Muscle of arm (tissue), 14 donors: Measurements from ENCODE around the gene ABO. TPM values are rescaled to one million over a fixed set of nuclear protein-coding genes. Genes with fewer than 3 reads are reported as not detected.
"Not testable (repeated sequence)": the region's sequence is repeated elsewhere in the genome, so short reads cannot be mapped to it uniquely, and the experiment has no call there.

ENCODE experiments used
- DNase-seq: peaks from one replicate; pipeline ENCODE4 v3.0.0-alpha.2; 2013
- long read RNA-seq, 11 donors: transcript quantifications; one replicate each; lab custom pipeline, GENCODE V29; 2026
- polyA plus RNA-seq, 12 donors: library from polyadenylated mRNA; unstranded; fragments of 120-200 nt; gene quantifications; one replicate each; pipeline ENCODE4 v1.2.1, GENCODE V29; 2013; ENCODE audit not compliant: insufficient read length in 12 of 12

ABO gene
- polyA plus RNA-seq: 10 to 100 TPM in 1 of 12 donors, 1 to 10 TPM in 8, under 1 TPM in 2, not detected in 1; 0.57 to 28.3 (median 2.6) TPM
- long read RNA-seq, donor 1, partial matches to known transcripts: 8 of 20 reads
- long read RNA-seq, donor 1, other reads (novel, unspliced or antisense): 12 of 20 reads
- long read RNA-seq, donor 2: 0 reads
- long read RNA-seq, donor 3: 0 reads
- long read RNA-seq, donor 4: 0 reads
- long read RNA-seq, donor 5: 0 reads
- long read RNA-seq, donor 6: 0 reads
- long read RNA-seq, donor 7: 0 reads
- long read RNA-seq, donor 8: 0 reads
- long read RNA-seq, donor 9: 0 reads
- long read RNA-seq, donor 10: 0 reads
- long read RNA-seq, donor 11, partial matches to known transcripts: 3,830 of 3,893 reads
- long read RNA-seq, donor 11, other reads (novel, unspliced or antisense): 63 of 3,893 reads

- DNase-seq: peak; percentile 21
These were observed at the start of gene ABO for GRCh38 chr9:133275105-133276000. Gene ABO (minus strand): TSS chr9:133275201.

GRCh38 chr9:133323991-133324703, 49.1 kb upstream of the ABO start:
- no peak for DNase-seq

- DNase-seq: no peak
These were observed 48.2 kb upstream of the ABO start for GRCh38 chr9:133323211-133323610.

- DNase-seq: no peak
These were observed 47.7 kb upstream of the ABO start for GRCh38 chr9:133322701-133323100.

GRCh38 chr9:133321411-133321935, 46.5 kb upstream of the ABO start:
- DNase-seq: no peak

- DNase-seq: no peak
These were observed 45.5 kb upstream of the ABO start for GRCh38 chr9:133320421-133320881.

- DNase-seq: not testable (repeated sequence)
These were observed 42.5 kb upstream of the ABO start for GRCh38 chr9:133317551-133317950.

- no peak for DNase-seq
These were observed 41.0 kb upstream of the ABO start for GRCh38 chr9:133315997-133316396.

- no peak for DNase-seq
These were observed 34.6 kb upstream of the ABO start for GRCh38 chr9:133309608-133310007.

GRCh38 chr9:133307301-133307700, 32.3 kb upstream of the ABO start:
- DNase-seq: no peak

GRCh38 chr9:133306242-133307204, 31.5 kb upstream of the ABO start:
- peak; percentile 35 for DNase-seq

GRCh38 chr9:133305731-133306130, 30.7 kb upstream of the ABO start:
- DNase-seq: no peak

GRCh38 chr9:133304477-133305377, 29.7 kb upstream of the ABO start:
- DNase-seq: no peak

- DNase-seq: no peak
These were observed 29.1 kb upstream of the ABO start for GRCh38 chr9:133304158-133304470.

- no peak for DNase-seq
These were observed 28.5 kb upstream of the ABO start for GRCh38 chr9:133303266-133304157.

GRCh38 chr9:133301253-133302230, 26.5 kb upstream of the ABO start:
- DNase-seq: no peak

- not testable (repeated sequence) for DNase-seq
These were observed 25.0 kb upstream of the ABO start for GRCh38 chr9:133299996-133300395.
